A549 (cell line): ENCODE data around the gene CCDC154. TPM values are rescaled to one million over a fixed set of nuclear protein-coding genes. Genes with fewer than 3 reads are reported as not detected.

Source experiments
- ATAC-seq, 2 experiments: fragments of 200-7000 bp in 1 of 2; fragments of >200 bp in 1 of 2; cut with Nextera tagmentation in 1 of 2; cut with Tn5 transposase in 1 of 2; 3 replicates each; pipeline versions ENCODE4 v1.8.0 to v1.9.1; 2018 to 2020; ENCODE audit warnings: mild to moderate bottlenecking in 1 of 2, moderate library complexity in 1 of 2
- CTCF ChIA-PET: fragments of 300-600 bp; sonication (Branson Sonifier 250); formaldehyde crosslinking; extraction: SDS; loops from one replicate; lab custom pipeline; 2021; ENCODE audit warnings: antibody characterized with exemption, inconsistent platforms; lab: Yijun Ruan, JAX
- POLR2A ChIA-PET: fragments of 350-600 bp; formaldehyde crosslinking; extraction: SDS; loops from one replicate; lab custom pipeline; 2021; ENCODE audit warnings: antibody characterized with exemption, inconsistent platforms; lab: Yijun Ruan, JAX
- DNase-seq, 2 experiments: peaks; one replicate each; pipeline versions ENCODE4 v3.0.0 to v3.0.0-alpha.2; 2011 to 2016; ENCODE audit warnings: low read depth in 1 of 2, low spot score in 1 of 2
- FAIRE-seq: peaks from 2 replicates; lab custom pipeline; 2011; peaks lifted over from hg19 to GRCh38; lab: Jason Lieb, UNC
- H3K27ac ChIP-seq, 2 experiments: fragments of >200 bp; sonication (Bioruptor Twin); formaldehyde crosslinking; 3 replicates each; pipeline ENCODE4 v1.5.1; 2016 to 2017
- H3K4me1 ChIP-seq: fragments of >200 bp; sonication (Bioruptor Twin); formaldehyde crosslinking; 3 replicates; pipeline ENCODE4 v1.6.1; 2016
- H3K4me2 ChIP-seq: fragments of >200 bp; sonication (Bioruptor Twin); formaldehyde crosslinking; 3 replicates; pipeline ENCODE4 v1.6.1; 2016
- H3K4me3 ChIP-seq: fragments of >200 bp; sonication (Bioruptor Twin); formaldehyde crosslinking; 3 replicates; pipeline ENCODE4 v1.5.1; 2016
- H3K9me3 ChIP-seq: fragments of >200 bp; sonication (Bioruptor Twin); formaldehyde crosslinking; 3 replicates; pipeline ENCODE4 v1.6.1; 2016
- ATOH8 ChIP-seq: fragments of 250-450 bp; sonication (Bioruptor Pico); IDR thresholded peaks from 2 replicates; pipeline ENCODE4 v1.5.0; 2020; ENCODE audit warnings: low read depth, mild to moderate bottlenecking, moderate library complexity
- BCL3 ChIP-seq: fragments of >200 bp; sonication (Bioruptor Twin); formaldehyde crosslinking; IDR thresholded peaks from 3 replicates; pipeline ENCODE4 v1.6.1; 2016
- CBX2 ChIP-seq: fragments of 200-600 bp; sonication (generic); IDR thresholded peaks from 2 replicates; pipeline ENCODE4 v1.6.1; 2016; ENCODE audit warnings: low read depth, mild to moderate bottlenecking, borderline replicate concordance
- CBX8 ChIP-seq: fragments of 200-600 bp; sonication (generic); IDR thresholded peaks from 2 replicates; pipeline ENCODE4 v1.6.1; 2016
- CEBPB ChIP-seq, 2 experiments: fragments of >200 bp in 1 of 2; sonication (Bioruptor Twin) in 1 of 2; formaldehyde crosslinking in 1 of 2; IDR thresholded peaks; 2 replicates each; pipeline ENCODE4 v1.6.1; 2012 to 2016
- CHD4 ChIP-seq: fragments of 200-600 bp; sonication (generic); IDR thresholded peaks from 2 replicates; pipeline ENCODE4 v1.6.1; 2016; ENCODE audit warnings: antibody characterized with exemption, mild to moderate bottlenecking, borderline replicate concordance
- E2F6 ChIP-seq: IDR thresholded peaks from 2 replicates; pipeline ENCODE4 v1.6.1; 2012; ENCODE audit warnings: low read depth, borderline replicate concordance
- ESRRA ChIP-seq: fragments of 150-350 bp; IDR thresholded peaks from 2 replicates; pipeline ENCODE4 v1.6.1; 2014; ENCODE audit warnings: mild to moderate bottlenecking, low read length, borderline replicate concordance
- FOSL2 ChIP-seq, 2 experiments: fragments of 450-650 bp in 1 of 2; fragments of >200 bp in 1 of 2; sonication (Bioruptor Twin) in 1 of 2; formaldehyde crosslinking; IDR thresholded peaks; 2 replicates each; pipeline versions ENCODE4 v1.5.0 to v1.6.1; 2016 to 2020; ENCODE audit warnings: mild to moderate bottlenecking in 1 of 2, moderate library complexity in 1 of 2
- FOXS1 ChIP-seq: fragments of 250-450 bp; sonication (Bioruptor Pico); IDR thresholded peaks from 2 replicates; pipeline ENCODE4 v1.5.0; 2020; ENCODE audit warnings: mild to moderate bottlenecking, moderate library complexity
- HDAC2 ChIP-seq: fragments of 200-600 bp; sonication (generic); IDR thresholded peaks from 2 replicates; pipeline ENCODE4 v1.6.1; 2016
- HOXA7 ChIP-seq: fragments of 250-450 bp; sonication (Bioruptor Pico); IDR thresholded peaks from 2 replicates; pipeline ENCODE4 v1.5.0; 2020; ENCODE audit warnings: mild to moderate bottlenecking, moderate library complexity
- JUN ChIP-seq, 2 experiments: fragments of >200 bp; sonication (Bioruptor Twin); formaldehyde crosslinking; IDR thresholded peaks; 2 replicates in 1 of 2; 3 replicates in 1 of 2; pipeline ENCODE4 v1.6.1; 2016 to 2017
- KDM5A ChIP-seq: fragments of 200-600 bp; sonication (generic); IDR thresholded peaks from 2 replicates; pipeline ENCODE4 v1.6.1; 2016; ENCODE audit warnings: antibody characterized with exemption, mild to moderate bottlenecking
- NFE2L2 ChIP-seq: fragments of 150-350 bp; conservative IDR thresholded peaks from 2 replicates; pipeline ENCODE4 v1.6.1; 2014; ENCODE audit warnings: low read length
- NR3C1 ChIP-seq: fragments of >200 bp; sonication (Bioruptor Twin); formaldehyde crosslinking; IDR thresholded peaks from 3 replicates; pipeline ENCODE4 v1.6.1; 2017
- PHF8 ChIP-seq: fragments of 200-600 bp; sonication (generic); IDR thresholded peaks from 2 replicates; pipeline ENCODE4 v1.6.1; 2016; ENCODE audit warnings: low read depth, mild to moderate bottlenecking, antibody characterized with exemption, moderate library complexity, borderline replicate concordance
- RAD21 ChIP-seq, 2 experiments: fragments of >200 bp in 1 of 2; sonication (Bioruptor Twin) in 1 of 2; formaldehyde crosslinking in 1 of 2; IDR thresholded peaks in 1 of 2; conservative IDR thresholded peaks in 1 of 2; 2 replicates in 1 of 2; 3 replicates in 1 of 2; pipeline ENCODE4 v1.6.1; 2012 to 2018; ENCODE audit warnings: inconsistent platforms in 1 of 2
- RARB ChIP-seq: fragments of 250-450 bp; sonication (Bioruptor Pico); IDR thresholded peaks from 2 replicates; pipeline ENCODE4 v1.8.0; 2021; ENCODE audit warnings: mild to moderate bottlenecking, moderate library complexity
- RNF2 ChIP-seq: fragments of 200-600 bp; sonication (generic); IDR thresholded peaks from 2 replicates; pipeline ENCODE4 v1.6.1; 2016; ENCODE audit warnings: low read depth, mild to moderate bottlenecking, antibody characterized with exemption, moderate library complexity, borderline replicate concordance
- TFCP2L1 ChIP-seq: fragments of 250-450 bp; sonication (Bioruptor Pico); IDR thresholded peaks from 2 replicates; pipeline ENCODE4 v1.5.0; 2021; ENCODE audit warnings: mild to moderate bottlenecking
- TP53 ChIP-seq: fragments of 250-450 bp; sonication (Bioruptor Pico); IDR thresholded peaks from 2 replicates; pipeline ENCODE4 v1.5.0; 2021; ENCODE audit warnings: mild to moderate bottlenecking, moderate library complexity
- USF2 ChIP-seq: fragments of 450-650 bp; IDR thresholded peaks from 2 replicates; pipeline ENCODE4 v1.6.1; 2014; ENCODE audit warnings: antibody characterized with exemption
- ZC3H11A ChIP-seq: fragments of 450-650 bp; IDR thresholded peaks from 2 replicates; pipeline ENCODE4 v1.6.1; 2014; ENCODE audit warnings: antibody characterized with exemption, mild to moderate bottlenecking
- ZNF302 ChIP-seq: fragments of 250-450 bp; sonication (Bioruptor Pico); IDR thresholded peaks from 2 replicates; pipeline ENCODE4 v1.9.0; 2021; ENCODE audit warnings: inconsistent platforms, mild to moderate bottlenecking, moderate library complexity
- WGBS: methylation state at CpG from one replicate; pipeline ENCODE4 v1.1.6; 2017; ENCODE audit errors: missing lambda C conversion rate; 5-methylcytosine and 5-hydroxymethylcytosine counted together
- polyA plus RNA-seq, 4 experiments: library from polyadenylated mRNA; depleted of rRNA in 3 of 4; stranded (reverse); fragments of >200 nt; fragmentation: RNase III in 1 of 4; extraction: RNeasy Plus Mini Kit Qiagen cat#74134 plus additional on column Dnase treatment in 1 of 4; gene quantifications; 2 replicates in 3 of 4; 3 replicates in 1 of 4; pipeline ENCODE4 v1.2.3, GENCODE V29; 2011 to 2017

The CCDC154 gene
- polyA plus RNA-seq, 2 of the 4 experiments (the other 2 are of a cell fraction), result 0.16 to 0.74 TPM

GRCh38 chr16:1422076-1422475 is 22.3 kb downstream of the CCDC154 start:
- Histone ChIP-seq H3K4me1 (0 out of 3 replicates have a peak, but pooled peaks cover 12% of the 10 kb centered on the region), H3K27ac (peak overlapping the region; percentile 31 to 88; a peak in 4 of 6 replicates), H3K9me3 (no peaks in the 10 kb centered on the region), H3K4me3 (no peak overlapping the region), H3K4me2 (no peak overlapping the region)
- 84% methylated on average over 10 of the region's 10 CpGs for WGBS
- no peak for TF ChIP-seq JUN (IDR thresholded peaks at IDR 0.05)
- TF ChIP-seq TFCP2L1 (CRISPR knock-in tag), result no peak
- TF ChIP-seq USF2, result no peak
- TF ChIP-seq CBX8, result no peak
- no peak for TF ChIP-seq RAD21 (conservative IDR thresholded peaks at IDR 0.05 in 1 of 2, IDR thresholded peaks at IDR 0.05 in 1 of 2)
- TF ChIP-seq NFE2L2, result no peak
- no peak for TF ChIP-seq FOXS1
- TF ChIP-seq ESRRA, result no peak
- TF ChIP-seq KDM5A, result no peak
- no peak for TF ChIP-seq NR3C1
- TF ChIP-seq FOSL2 (IDR thresholded peaks at IDR 0.05), result no peak
- no peak for TF ChIP-seq FOSL2 (CRISPR knock-in tag; IDR thresholded peaks at IDR 0.05)
- TF ChIP-seq CBX2, result no peak
- TF ChIP-seq CEBPB (IDR thresholded peaks at IDR 0.05), result no peak
- TF ChIP-seq BCL3, result no peak
- no peak for TF ChIP-seq E2F6
- TF ChIP-seq ZC3H11A, result no peak
- DNase-seq (no peak), FAIRE-seq (no peak), ATAC-seq (no peak)
- ChIA-PET POLR2A (interaction anchor here (0.5 kb wide), 1 partner anchor 773 kb away, joined by 3 read pairs; the partner anchor contains the start of gene WDR90), CTCF (interaction anchor here (1.1 kb wide), 1 partner anchor 58 kb away, joined by 3 read pairs; no protein-coding TSS in a partner anchor)

GRCh38 chr16:1420111-1420539 is 24.2 kb downstream of the CCDC154 start:
- 0% methylated on average over 10 of the region's 22 CpGs for WGBS
- DNase-seq (no peak), FAIRE-seq (no peak), ATAC-seq (peak; percentile 40 to 43)
- Histone ChIP-seq H3K27ac (peak overlapping the region; percentile 83 to 88), H3K4me3 (peak overlapping the region; percentile 82), H3K4me1 (peaks cover 25% of the 10 kb centered on the region; the same call in 2 of the 3 replicates), H3K4me2 (peak overlapping the region; percentile 96), H3K9me3 (no peaks in the 10 kb centered on the region)
- TF ChIP-seq ATOH8 (CRISPR knock-in tag) (no peak), KDM5A (no peak), HOXA7 (no peak), FOXS1 (no peak), ZC3H11A (no peak), CBX2 (no peak), CHD4 (no peak), RARB (CRISPR knock-in tag) (no peak), PHF8 (peak; percentile 38; the same call in 1 of the 2 replicates), RNF2 (no peak), TP53 (CRISPR knock-in tag) (0 out of 2 replicates have a peak, but pooled peaks have one; percentile 25), HDAC2 (no peak), NR3C1 (no peak), ZNF302 (CRISPR knock-in tag) (no peak)
- ChIA-PET POLR2A (interaction anchor here (0.6 to 1.7 kb wide), 13 partner anchors 12 to 362 kb away, joined by 3 to 8 read pairs (median 4); partner anchors contain the start of genes JPT2, NUBP2, SPSB3 and TELO2), CTCF (interaction anchor here (0.7 to 1.3 kb wide), 5 partner anchors 9 to 75 kb away, joined by 3 to 6 read pairs (median 3); partner anchors contain the start of gene CCDC154)
